Stimulated activated CD8-positive, alpha-beta memory T cell treated with anti-CD3 and anti-CD28 coated beads, Interleukin-7, amount 100 ng/mL, for 48 hours (primary cell): ENCODE results near the gene XKR7.

Experiments used
- DNase-seq, 2 donors: peaks; one replicate each; pipeline ENCODE4 v3.0.0-alpha.2; 2020; ENCODE audit warnings: low read depth in 1 of 2; ENCODE audit errors: extremely low read depth in 1 of 2

The XKR7 gene

GRCh38 chr20:32035426-32035779, 67.5 kb downstream of the XKR7 start:
- no peak for DNase-seq

- DNase-seq, result no peak
Observed at GRCh38 chr20:32036252-32036651, 68.3 kb downstream of the XKR7 start.

GRCh38 chr20:32036716-32037485, 69.0 kb downstream of the XKR7 start:
- DNase-seq, result no peak

GRCh38 chr20:32037929-32038328, 70.0 kb downstream of the XKR7 start:
- no peak for DNase-seq

GRCh38 chr20:32040142-32040953, 72.4 kb downstream of the XKR7 start:
- DNase-seq, result no peak

GRCh38 chr20:32045999-32046398, 78.0 kb downstream of the XKR7 start:
- no peak for DNase-seq

GRCh38 chr20:32050324-32050841, 82.4 kb downstream of the XKR7 start:
- no peak for DNase-seq

- no peak for DNase-seq
Observed at GRCh38 chr20:32050851-32051556, 83.1 kb downstream of the XKR7 start.

GRCh38 chr20:32051720-32052089, 83.8 kb downstream of the XKR7 start:
- DNase-seq, result no peak

GRCh38 chr20:32052090-32052777, 84.3 kb downstream of the XKR7 start, which contains the start of gene HCK:
Gene HCK (plus strand): TSS chr20:32052242.
- DNase-seq, result no peak

- DNase-seq, result no peak
Observed at GRCh38 chr20:32052778-32053362, 84.9 kb downstream of the XKR7 start.
